NCI-H526 treated with DMSO at 0.1 percent for 48 hours (cell line): ENCODE measurements around the gene HTRA3.

Source experiments
- DNase-seq: peaks from one replicate; lab custom pipeline; 2025; lab: John Stamatoyannopoulos, UW

The HTRA3 gene

GRCh38 chr4:8266508-8266907 lies 3.0 kb upstream of the HTRA3 start:
- DNase-seq: no peak

- DNase-seq: peak; percentile 30
Observed at GRCh38 chr4:8267077-8267476, 2.5 kb upstream of the HTRA3 start.

- DNase-seq: no peak
Observed at GRCh38 chr4:8268211-8268610, 1.3 kb upstream of the HTRA3 start.

DNA sequence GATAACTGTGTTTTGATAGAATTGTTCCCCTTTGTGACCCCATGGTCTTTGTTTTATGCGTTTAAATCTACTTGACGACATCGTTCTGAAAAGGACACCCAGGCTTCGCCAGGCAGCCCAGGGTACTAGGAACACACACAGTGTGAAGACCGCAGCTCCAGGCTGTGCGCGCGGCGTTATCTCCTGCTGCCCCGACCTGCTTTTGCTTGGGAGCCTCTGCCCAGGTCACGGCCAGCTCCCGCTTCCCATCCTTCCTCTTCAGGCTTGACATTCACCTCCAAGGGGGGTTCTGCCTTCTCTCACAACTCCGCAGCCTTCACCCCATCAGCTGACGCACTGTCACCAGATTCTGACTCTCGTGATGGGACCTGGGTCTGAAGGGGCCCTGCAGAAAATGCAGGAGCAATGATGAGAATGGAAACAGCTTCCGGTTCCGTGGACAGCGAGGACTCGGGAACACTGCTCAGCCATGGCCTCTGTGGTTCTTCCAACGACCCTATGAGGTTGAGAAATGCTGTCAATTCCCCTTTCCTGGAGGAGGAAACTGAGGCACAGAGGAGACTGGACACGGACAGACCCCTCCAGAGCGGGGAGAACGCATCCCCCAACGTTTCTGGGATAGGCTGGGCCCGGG lies 536 bp upstream of the HTRA3 start:
- no peak for DNase-seq

DNA sequence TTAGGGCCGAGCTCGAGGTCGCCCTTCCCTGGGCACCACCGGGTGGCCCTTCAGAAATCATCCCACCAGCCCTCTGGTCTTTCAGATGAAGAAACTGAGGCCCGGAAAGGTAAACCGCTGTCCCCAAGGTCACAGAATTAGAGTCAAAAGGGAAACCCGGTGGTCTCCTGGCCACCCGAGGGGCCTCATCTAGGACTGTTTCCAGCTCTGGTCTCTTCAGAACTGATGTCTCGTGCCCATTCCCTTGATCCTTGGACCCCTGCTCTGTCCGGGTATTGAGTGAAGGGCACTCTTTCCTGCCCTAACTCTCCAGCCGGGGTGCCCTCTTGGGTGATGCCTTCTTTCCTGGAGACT lies 841 bp downstream of the HTRA3 start:
- DNase-seq: no peak

GRCh38 chr4:8270912-8271815 lies 1.6 kb downstream of the HTRA3 start:
- DNase-seq: no peak

GRCh38 chr4:8271821-8272220 lies 2.3 kb downstream of the HTRA3 start:
- DNase-seq: no peak

DNA sequence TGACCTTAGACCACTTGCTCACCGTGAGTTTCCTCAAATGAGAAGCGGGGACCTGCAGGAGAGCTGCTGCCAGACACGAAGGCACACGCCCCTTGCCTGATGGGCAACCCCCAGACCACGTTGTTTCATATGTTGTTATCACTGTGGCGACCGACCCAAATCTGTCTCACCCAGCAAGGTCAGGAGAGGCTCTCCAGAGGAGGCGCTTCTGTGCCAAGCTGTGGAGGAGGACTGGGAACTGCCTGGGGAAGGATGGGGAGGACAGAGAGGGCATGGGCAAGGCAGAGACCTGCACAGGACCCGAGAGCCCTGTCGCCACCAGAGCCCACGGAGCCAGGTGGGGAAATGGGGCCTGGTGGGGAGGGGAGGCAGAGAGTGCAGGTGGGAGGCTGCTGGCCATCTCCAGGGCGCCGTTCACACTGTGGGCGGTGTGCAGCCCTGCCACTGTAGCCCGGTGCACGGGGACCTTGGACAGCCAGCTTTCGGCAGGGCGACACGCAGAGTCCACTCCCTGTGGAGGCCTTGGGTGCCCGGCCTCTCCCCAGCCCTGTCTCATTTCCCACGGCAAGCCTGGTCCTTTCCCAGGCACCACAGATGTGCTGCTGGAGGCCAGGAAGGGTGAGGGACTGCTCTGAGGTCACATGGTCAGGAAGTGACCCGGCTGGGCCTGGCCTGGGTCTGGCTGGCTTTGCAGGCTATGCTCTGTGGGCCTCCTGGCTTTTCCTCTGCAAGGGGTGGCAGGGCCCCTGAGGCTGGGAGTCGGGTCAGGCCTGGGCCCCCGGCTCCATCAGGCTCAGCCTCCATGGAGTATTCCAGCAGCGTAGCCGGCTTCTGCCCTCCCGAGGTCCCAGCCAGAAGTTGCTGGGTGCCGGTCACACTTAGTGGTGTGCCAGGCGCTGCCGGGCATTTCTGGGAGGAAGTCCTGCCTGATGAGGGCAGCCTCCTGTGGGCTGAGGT lies 3.2 kb downstream of the HTRA3 start:
- DNase-seq: no peak

DNA sequence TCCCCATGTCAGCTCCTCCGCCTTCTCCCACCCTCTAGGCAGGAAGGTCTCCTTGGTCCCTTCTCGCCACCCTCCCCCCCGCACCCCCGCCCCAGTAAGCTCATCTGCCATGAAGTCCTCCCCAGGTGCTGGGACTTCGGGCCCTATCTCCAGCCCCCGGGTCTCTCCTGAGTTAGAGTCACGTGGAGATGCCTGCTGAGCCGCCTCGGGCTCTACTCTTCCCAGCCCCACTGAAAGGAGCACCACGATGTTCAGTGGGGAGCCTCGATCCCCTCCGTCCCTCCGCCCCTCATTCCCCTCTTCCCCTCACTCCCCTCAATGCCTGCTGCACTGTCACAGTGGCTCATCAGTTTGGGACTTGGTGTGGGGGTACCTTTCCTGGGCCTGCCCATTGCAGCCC lies 3.9 kb downstream of the HTRA3 start:
- DNase-seq: no peak

- DNase-seq: no peak
Observed at GRCh38 chr4:8274066-8274652, 4.6 kb downstream of the HTRA3 start.

GRCh38 chr4:8274765-8275547 lies 5.4 kb downstream of the HTRA3 start:
- no peak for DNase-seq

- DNase-seq: no peak
Observed at GRCh38 chr4:8275548-8275910, 6.0 kb downstream of the HTRA3 start.

- DNase-seq: no peak
Observed at GRCh38 chr4:8276358-8277240, 7.0 kb downstream of the HTRA3 start.

- no peak for DNase-seq
Observed at GRCh38 chr4:8277356-8278008, 7.9 kb downstream of the HTRA3 start.

GRCh38 chr4:8278009-8278395 lies 8.4 kb downstream of the HTRA3 start:
- DNase-seq: no peak

- no peak for DNase-seq
Observed at GRCh38 chr4:8278421-8279287, 9.1 kb downstream of the HTRA3 start.

DNA sequence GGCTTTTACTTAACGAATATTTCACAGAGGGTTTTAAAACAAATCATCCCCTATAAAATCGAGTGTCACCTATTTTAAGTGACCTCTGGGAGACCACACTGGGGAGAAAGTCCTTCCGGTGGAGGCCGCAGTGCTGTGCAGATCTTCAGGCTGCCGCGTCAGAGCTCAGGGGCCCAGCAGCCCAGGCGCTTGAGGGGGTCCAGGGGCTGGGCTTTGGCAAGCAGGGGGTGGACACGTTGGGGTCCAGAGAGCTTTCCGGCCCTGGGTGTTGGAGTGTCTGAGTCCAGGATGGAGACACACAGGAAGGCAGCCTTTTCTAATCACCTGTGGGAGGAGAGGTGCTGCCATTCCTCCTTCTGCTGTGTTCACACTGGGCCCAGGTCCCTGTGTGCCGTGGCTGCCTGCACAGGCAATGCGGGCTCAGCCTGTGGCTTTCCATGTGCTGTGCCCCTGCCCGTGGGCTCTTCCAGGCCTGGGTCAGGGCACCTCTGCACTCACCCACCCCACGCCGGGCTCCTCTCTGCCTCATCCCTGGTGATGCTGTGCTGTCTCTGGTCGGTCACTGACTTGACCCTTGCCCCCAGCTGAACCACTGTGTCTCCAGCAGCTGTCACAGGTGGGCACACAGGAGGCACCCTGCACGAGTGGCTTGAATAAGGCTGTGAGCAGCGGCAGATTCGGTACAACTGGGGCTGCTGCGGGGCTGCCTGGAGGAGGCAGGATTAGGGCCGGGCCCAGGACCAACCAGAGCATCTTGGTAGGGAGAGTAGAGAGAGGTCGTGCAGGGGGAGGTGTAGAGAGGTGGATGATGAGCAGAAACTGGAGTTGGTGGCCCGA lies 10.0 kb downstream of the HTRA3 start:
- DNase-seq: no peak
